Fibroblast of lung (primary cell): ENCODE measurements around the gene CDX1. TPM values are rescaled to one million over a fixed set of nuclear protein-coding genes. Genes with fewer than 3 reads are reported as not detected.

ENCODE experiments used
- DNase-seq, 2 donors: peaks; one replicate each; pipeline versions ENCODE4 v3.0.0 to v3.0.0-alpha.2; 2010; ENCODE audit warnings: low read depth in 2 of 2
- H2AFZ ChIP-seq: 2 replicates; pipeline ENCODE4 v1.5.1; 2012; ENCODE audit warnings: low read length, control low read depth, inconsistent platforms
- H3K27ac ChIP-seq: 2 replicates; pipeline ENCODE4 v1.5.1; 2011; ENCODE audit warnings: low read length, control low read depth; ENCODE audit not compliant: insufficient read depth
- H3K27me3 ChIP-seq: 2 replicates; pipeline ENCODE4 v1.5.1; 2011; ENCODE audit warnings: mild to moderate bottlenecking, low read length; ENCODE audit not compliant: control insufficient read depth, insufficient read depth
- H3K36me3 ChIP-seq: 2 replicates; pipeline ENCODE4 v1.5.1; 2011; ENCODE audit warnings: low read length; ENCODE audit not compliant: control insufficient read depth, insufficient read depth
- H3K4me1 ChIP-seq: 2 replicates; pipeline ENCODE4 v1.5.1; 2011; ENCODE audit warnings: low read length; ENCODE audit not compliant: control insufficient read depth, insufficient read depth; ENCODE audit errors: extremely low read depth
- H3K4me2 ChIP-seq: 2 replicates; pipeline ENCODE4 v1.5.1; 2011; ENCODE audit warnings: low read length, control low read depth; ENCODE audit not compliant: insufficient read depth; ENCODE audit errors: extremely low read depth
- H3K4me3 ChIP-seq, 4 experiments: fragments of 200-600 bp in 1 of 4; sonication (generic) in 1 of 4; replicated peaks in 1 of 4; 2 replicates each; pipeline ENCODE4 v1.5.1; 2011 to 2016; ENCODE audit warnings: low read length in 4 of 4, low read depth in 3 of 4, mild to moderate bottlenecking in 3 of 4, control low read depth in 2 of 4, inconsistent platforms in 1 of 4, mixed read lengths in 1 of 4; ENCODE audit not compliant: insufficient read depth in 1 of 4; ENCODE audit errors: control extremely low read depth in 1 of 4
- H3K79me2 ChIP-seq: 2 replicates; pipeline ENCODE4 v1.5.1; 2012; ENCODE audit warnings: mild to moderate bottlenecking, low read length, inconsistent platforms; ENCODE audit not compliant: control insufficient read depth, insufficient read depth
- H3K9ac ChIP-seq: 2 replicates; pipeline ENCODE4 v1.5.1; 2011; ENCODE audit warnings: mild to moderate bottlenecking, low read length, control low read depth; ENCODE audit not compliant: insufficient read depth
- H3K9me3 ChIP-seq: 2 replicates; pipeline ENCODE4 v1.5.1; 2012; ENCODE audit warnings: low read depth, low read length; ENCODE audit not compliant: control insufficient read depth, insufficient read depth
- H4K20me1 ChIP-seq: 2 replicates; pipeline ENCODE4 v1.5.1; 2011; ENCODE audit warnings: low read length; ENCODE audit not compliant: control insufficient read depth, insufficient read depth; ENCODE audit errors: extremely low read depth
- CTCF ChIP-seq, 2 donors: IDR thresholded peaks in 1 of 2; conservative IDR thresholded peaks in 1 of 2; 1 replicate in 1 of 2; 2 replicates in 1 of 2; pipeline ENCODE4 v1.5.1; 2011 to 2012; ENCODE audit warnings: low read length in 2 of 2, control low read depth in 1 of 2, inconsistent platforms in 1 of 2, low read depth in 1 of 2, mild to moderate bottlenecking in 1 of 2
- EZH2 ChIP-seq: IDR thresholded peaks from 2 replicates; pipeline ENCODE4 v1.5.1; 2012; ENCODE audit warnings: low read length, control low read depth, mild to moderate bottlenecking; ENCODE audit errors: missing control alignments
- polyA plus RNA-seq, 2 donors: library from polyadenylated mRNA; depleted of rRNA in 1 of 2; stranded (reverse) in 1 of 2; unstranded in 1 of 2; fragments of >200 nt; gene quantifications; 2 replicates each; pipeline ENCODE4 v1.2.1, GENCODE V29; 2011 to 2012; ENCODE audit warnings: missing spikeins in 1 of 2
- total RNA-seq: library from RNA; depleted of rRNA; stranded (reverse); fragments of >200 nt; gene quantifications from 2 replicates; pipeline ENCODE4 v1.2.1, GENCODE V29; 2014

Gene CDX1
- total and polyA plus RNA-seq, 2 donors (not counting 1 experiment from before 2014, with no cell fraction given), result 0.33 to 1.8 TPM

- H4K20me1 ChIP-seq, result no peaks in the 10 kb centered on the region
- no peaks in the 10 kb centered on the region for H3K79me2 ChIP-seq
- H2AFZ ChIP-seq, result no peak overlapping the region
- no peak for DNase-seq
- peaks cover 2% of the 10 kb centered on the region for H3K27me3 ChIP-seq
- H3K4me3 ChIP-seq, result no peak overlapping the region
- no peak overlapping the region for H3K9ac ChIP-seq
- TF ChIP-seq CTCF (conservative IDR thresholded peaks at IDR 0.05 in 1 of 2, IDR thresholded peaks at IDR 0.05 in 1 of 2; ENCODE audit: low read depth in 1 of 2, low read length in 2 of 2) (no peak), EZH2 (no peak)
- no peak overlapping the region for H3K27ac ChIP-seq
- no peaks in the 10 kb centered on the region for H3K9me3 ChIP-seq
- H3K4me2 ChIP-seq, result no peak overlapping the region
- H3K4me1 ChIP-seq, result peaks cover 8% of the 10 kb centered on the region
- no peaks in the 10 kb centered on the region for H3K36me3 ChIP-seq
Observed at GRCh38 chr5:150204590-150204960, 38.0 kb downstream of the CDX1 start.

GRCh38 chr5:150206098-150206778 is 39.7 kb downstream of the CDX1 start:
- H3K36me3 ChIP-seq, result no peaks in the 10 kb centered on the region

GRCh38 chr5:150206779-150207115 is 40.2 kb downstream of the CDX1 start:
- H3K27ac ChIP-seq, result no peak overlapping the region
- H4K20me1 ChIP-seq, result no peaks in the 10 kb centered on the region
- H3K4me2 ChIP-seq, result no peak overlapping the region
- H3K4me3 ChIP-seq, result no peak overlapping the region
- no peaks in the 10 kb centered on the region for H3K27me3 ChIP-seq
- H3K36me3 ChIP-seq, result no peaks in the 10 kb centered on the region
- H3K4me1 ChIP-seq, result peaks cover 11% of the 10 kb centered on the region
- H3K9ac ChIP-seq, result no peak overlapping the region
- no peak for TF ChIP-seq EZH2
- no peak for TF ChIP-seq CTCF (conservative IDR thresholded peaks at IDR 0.05 in 1 of 2, IDR thresholded peaks at IDR 0.05 in 1 of 2; ENCODE audit: low read depth in 1 of 2, low read length in 2 of 2)
- no peak overlapping the region for H2AFZ ChIP-seq
- H3K79me2 ChIP-seq, result no peaks in the 10 kb centered on the region
- no peak for DNase-seq
- H3K9me3 ChIP-seq, result no peaks in the 10 kb centered on the region

More at GRCh38 chr5:150206098-150206778, 39.7 kb downstream of the CDX1 start:
- H4K20me1 ChIP-seq, result no peaks in the 10 kb centered on the region
- H3K4me3 ChIP-seq, result no peak overlapping the region
- no peak overlapping the region for H3K27ac ChIP-seq
- peaks cover 11% of the 10 kb centered on the region for H3K4me1 ChIP-seq
- TF ChIP-seq CTCF (conservative IDR thresholded peaks at IDR 0.05 in 1 of 2, IDR thresholded peaks at IDR 0.05 in 1 of 2; ENCODE audit: low read depth in 1 of 2, low read length in 2 of 2) (no peak), EZH2 (no peak)
- no peaks in the 10 kb centered on the region for H3K27me3 ChIP-seq
- H3K4me2 ChIP-seq, result no peak overlapping the region
- peak in 1 of 2 donors; percentile 7 for DNase-seq
- no peak overlapping the region for H2AFZ ChIP-seq
- H3K9me3 ChIP-seq, result no peaks in the 10 kb centered on the region
- H3K79me2 ChIP-seq, result no peaks in the 10 kb centered on the region
- H3K9ac ChIP-seq, result no peak overlapping the region
